Measurements from ENCODE around the gene ARHGEF17.
A peak's percentile ranks its signal among the peaks of the same experiment; 100 is the strongest.

ARHGEF17 gene

GRCh38 chr11:73342633-73343032, 34.6 kb downstream of the ARHGEF17 start:
- H3K27me3 Mint-ChIP-seq (ENCODE audit: low read depth): no peaks in the 10 kb centered on the region
- peaks cover 12% of the 10 kb centered on the region for H3K36me3 Mint-ChIP-seq (ENCODE audit: low read depth)
- TF ChIP-seq, protein P1, sequence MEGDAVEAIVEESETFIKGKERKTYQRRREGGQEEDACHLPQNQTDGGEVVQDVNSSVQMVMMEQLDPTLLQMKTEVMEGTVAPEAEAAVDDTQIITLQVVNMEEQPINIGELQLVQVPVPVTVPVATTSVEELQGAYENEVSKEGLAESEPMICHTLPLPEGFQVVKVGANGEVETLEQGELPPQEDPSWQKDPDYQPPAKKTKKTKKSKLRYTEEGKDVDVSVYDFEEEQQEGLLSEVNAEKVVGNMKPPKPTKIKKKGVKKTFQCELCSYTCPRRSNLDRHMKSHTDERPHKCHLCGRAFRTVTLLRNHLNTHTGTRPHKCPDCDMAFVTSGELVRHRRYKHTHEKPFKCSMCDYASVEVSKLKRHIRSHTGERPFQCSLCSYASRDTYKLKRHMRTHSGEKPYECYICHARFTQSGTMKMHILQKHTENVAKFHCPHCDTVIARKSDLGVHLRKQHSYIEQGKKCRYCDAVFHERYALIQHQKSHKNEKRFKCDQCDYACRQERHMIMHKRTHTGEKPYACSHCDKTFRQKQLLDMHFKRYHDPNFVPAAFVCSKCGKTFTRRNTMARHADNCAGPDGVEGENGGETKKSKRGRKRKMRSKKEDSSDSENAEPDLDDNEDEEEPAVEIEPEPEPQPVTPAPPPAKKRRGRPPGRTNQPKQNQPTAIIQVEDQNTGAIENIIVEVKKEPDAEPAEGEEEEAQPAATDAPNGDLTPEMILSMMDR (IDR thresholded peaks at IDR 0.05; ENCODE audit: unreplicated experiment in 3 of 3): peak in 2 of 3 experiments; percentile 15 to 26

DNA sequence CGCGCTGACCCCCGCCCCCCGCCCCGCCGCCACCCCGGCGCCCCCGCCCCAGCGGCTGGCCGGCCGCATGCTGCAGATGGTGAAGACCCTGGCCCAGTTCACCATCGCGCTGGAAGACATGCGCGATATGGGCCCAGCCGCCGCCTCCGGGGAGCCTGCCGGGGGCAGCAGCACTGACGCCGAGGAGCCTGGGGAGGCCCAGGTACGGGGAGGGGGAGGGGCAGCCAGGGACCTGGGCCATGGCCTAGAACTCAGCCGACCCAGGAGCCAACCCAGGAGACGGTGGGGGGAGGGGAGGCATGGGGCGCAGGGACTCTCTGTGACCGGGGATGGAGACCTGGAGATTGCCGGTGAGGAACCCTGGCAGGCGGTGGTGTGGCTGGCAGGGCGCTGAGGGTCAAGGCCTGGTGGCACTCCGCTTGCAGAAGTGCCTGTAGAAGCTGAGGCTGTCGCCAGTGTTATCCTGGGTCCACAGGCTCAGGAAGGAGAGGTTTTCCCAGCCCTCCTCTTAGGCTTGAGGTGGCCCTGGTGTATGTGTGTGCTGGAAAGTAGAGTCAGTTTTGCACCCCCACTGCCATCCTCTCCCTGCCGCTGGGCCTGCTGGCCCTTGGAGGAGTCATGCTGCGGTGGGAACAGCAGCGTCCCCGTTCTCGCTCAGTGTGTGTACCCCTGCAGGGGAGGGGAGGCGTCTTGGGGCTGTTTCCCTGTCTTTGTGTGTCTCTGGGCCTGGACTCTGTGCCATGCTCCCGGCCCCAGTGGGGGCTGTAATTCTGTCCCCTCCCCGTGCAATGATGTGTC, 35.2 kb downstream of the ARHGEF17 start:
- TF ChIP-seq, protein P1 (IDR thresholded peaks at IDR 0.05; ENCODE audit: unreplicated experiment in 3 of 3): no peak
- Mint-ChIP-seq H3K9me3 (no peaks in the 10 kb centered on the region), H3K4me1 (peaks cover 44% of the 10 kb centered on the region), H3K36me3 (ENCODE audit: low read depth) (peaks cover 13% of the 10 kb centered on the region), H3K27ac (peak overlapping the region in 2 of 3 experiments; percentile 50 to 55), H3K27me3 (ENCODE audit: low read depth) (no peaks in the 10 kb centered on the region), H3K4me3 (peak overlapping the region; percentile 71 to 79 (median 79))

More at GRCh38 chr11:73342633-73343032, 34.6 kb downstream of the ARHGEF17 start:
- no peaks in the 10 kb centered on the region for H3K9me3 Mint-ChIP-seq
- H3K4me1 Mint-ChIP-seq: peaks cover 43% of the 10 kb centered on the region
- peak overlapping the region; percentile 19 to 58 (median 34) for H3K27ac Mint-ChIP-seq
- peak overlapping the region; percentile 74 to 84 (median 81) for H3K4me3 Mint-ChIP-seq

GRCh38 chr11:73344191-73344607, 36.1 kb downstream of the ARHGEF17 start:
- Mint-ChIP-seq H3K4me3 (peak overlapping the region; percentile 71 to 79 (median 79)), H3K4me1 (peaks cover 39% of the 10 kb centered on the region), H3K36me3 (ENCODE audit: low read depth) (peaks cover 13% of the 10 kb centered on the region), H3K27ac (peak overlapping the region in 2 of 3 experiments; percentile 50 to 74), H3K27me3 (ENCODE audit: low read depth) (no peaks in the 10 kb centered on the region), H3K9me3 (no peaks in the 10 kb centered on the region)
- TF ChIP-seq, protein P1 (IDR thresholded peaks at IDR 0.05; ENCODE audit: unreplicated experiment in 3 of 3): no peak

GRCh38 chr11:73345481-73346160, 37.5 kb downstream of the ARHGEF17 start:
- H3K4me3 Mint-ChIP-seq: no peak overlapping the region
- TF ChIP-seq, protein P1 (IDR thresholded peaks at IDR 0.05; ENCODE audit: unreplicated experiment in 3 of 3): no peak
- H3K4me1 Mint-ChIP-seq: peaks cover 37% of the 10 kb centered on the region
- H3K36me3 Mint-ChIP-seq (ENCODE audit: low read depth): peaks cover 12% of the 10 kb centered on the region
- peak overlapping the region in 1 of 3 experiments; percentile 33 for H3K27ac Mint-ChIP-seq
- H3K9me3 Mint-ChIP-seq: no peaks in the 10 kb centered on the region
- H3K27me3 Mint-ChIP-seq (ENCODE audit: low read depth): no peaks in the 10 kb centered on the region

DNA sequence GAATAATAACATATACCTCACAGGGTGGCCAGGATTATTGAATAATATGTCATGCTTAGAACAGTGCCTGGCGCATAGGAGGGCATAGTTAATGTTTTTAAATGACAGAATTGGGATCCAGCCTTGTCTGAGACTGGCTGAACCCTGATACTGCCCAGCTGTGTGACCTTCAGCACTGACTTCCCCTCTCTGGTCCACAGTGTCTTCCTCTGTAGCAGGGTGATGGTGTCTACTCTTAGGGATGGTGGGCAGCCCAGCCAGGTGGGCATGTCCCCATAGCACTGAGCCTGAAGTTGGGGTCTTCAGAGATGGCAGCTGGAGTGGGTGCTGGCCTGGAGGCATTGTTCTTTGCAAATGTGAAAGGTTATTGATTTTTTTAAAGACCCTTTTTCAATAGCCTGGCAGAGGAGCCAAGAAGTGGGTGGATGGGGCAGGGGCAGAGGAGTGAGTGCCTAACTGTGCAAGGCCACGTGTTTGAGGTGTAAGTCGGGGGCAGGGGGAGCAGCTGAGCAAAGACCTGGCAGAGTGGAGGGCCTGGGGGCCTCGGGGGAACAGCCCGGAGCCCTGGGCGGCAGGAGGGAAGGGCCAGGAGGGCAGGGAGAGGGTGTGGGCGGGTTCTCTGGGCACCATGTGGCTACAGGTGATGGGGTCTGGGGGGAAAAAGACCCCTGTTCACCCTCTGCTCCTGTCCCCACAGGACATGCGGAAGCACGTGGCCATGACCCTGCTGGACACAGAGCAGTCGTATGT, 38.3 kb downstream of the ARHGEF17 start:
- H3K27ac Mint-ChIP-seq: peak overlapping the region in 1 of 3 experiments; percentile 33
- no peak overlapping the region for H3K4me3 Mint-ChIP-seq
- peaks cover 37% of the 10 kb centered on the region for H3K4me1 Mint-ChIP-seq
- H3K27me3 Mint-ChIP-seq (ENCODE audit: low read depth): no peaks in the 10 kb centered on the region
- TF ChIP-seq, protein P1 (IDR thresholded peaks at IDR 0.05; ENCODE audit: unreplicated experiment in 3 of 3): no peak
- peaks cover 10% of the 10 kb centered on the region for H3K36me3 Mint-ChIP-seq (ENCODE audit: low read depth)
- H3K9me3 Mint-ChIP-seq: no peaks in the 10 kb centered on the region

All from nephron (organoid).